Omental fat pad (tissue), 4 donors: Measurements from ENCODE around the gene TLCD3B. TPM values are rescaled to one million over a fixed set of nuclear protein-coding genes. Genes with fewer than 3 reads are reported as not detected.

Experiments
- ATAC-seq: fragments of 150-250 bp; one replicate; pipeline ENCODE4 v1.9.1; 2016; ENCODE audit warnings: mild to moderate bottlenecking, moderate library complexity; ENCODE audit not compliant: low FRiP score
- DNase-seq: peaks from one replicate; pipeline ENCODE4 v3.0.0-alpha.2; 2019; ENCODE audit warnings: low spot score
- CTCF ChIP-seq, 3 donors: fragments of 450-650 bp; IDR thresholded peaks; one replicate each; pipeline ENCODE4 v1.5.1; 2016 to 2017; ENCODE audit warnings: antibody characterized with exemption in 3 of 3, mild to moderate bottlenecking in 3 of 3, moderate library complexity in 2 of 3
- total RNA-seq, 4 donors: library from RNA; depleted of rRNA; stranded (reverse); fragments of >200 nt; gene quantifications; one replicate each; pipeline ENCODE4 v1.1.0, GENCODE V29; 2016

TLCD3B gene
- total RNA-seq, 4 donors from 2014 or later: not detected

DNA sequence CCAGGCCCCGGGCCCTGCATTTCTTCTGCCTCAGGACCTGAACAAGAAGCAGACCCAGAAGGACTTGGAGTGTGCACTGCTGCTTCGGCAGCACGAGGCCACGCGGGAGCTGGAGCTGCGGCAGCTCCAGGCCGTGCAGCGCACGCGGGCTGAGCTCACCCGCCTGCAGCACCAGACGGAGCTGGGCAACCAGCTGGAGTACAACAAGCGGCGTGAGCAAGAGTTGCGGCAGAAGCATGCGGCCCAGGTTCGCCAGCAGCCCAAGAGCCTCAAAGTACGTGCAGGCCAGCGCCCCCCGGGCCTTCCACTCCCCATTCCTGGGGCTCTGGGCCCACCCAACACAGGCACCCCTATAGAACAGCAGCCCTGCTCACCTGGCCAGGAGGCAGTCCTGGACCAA is 44.8 kb downstream of the TLCD3B start:
- DNase-seq (no peak), ATAC-seq (no peak)
- TF ChIP-seq CTCF (IDR thresholded peaks at IDR 0.05): no peak

DNA sequence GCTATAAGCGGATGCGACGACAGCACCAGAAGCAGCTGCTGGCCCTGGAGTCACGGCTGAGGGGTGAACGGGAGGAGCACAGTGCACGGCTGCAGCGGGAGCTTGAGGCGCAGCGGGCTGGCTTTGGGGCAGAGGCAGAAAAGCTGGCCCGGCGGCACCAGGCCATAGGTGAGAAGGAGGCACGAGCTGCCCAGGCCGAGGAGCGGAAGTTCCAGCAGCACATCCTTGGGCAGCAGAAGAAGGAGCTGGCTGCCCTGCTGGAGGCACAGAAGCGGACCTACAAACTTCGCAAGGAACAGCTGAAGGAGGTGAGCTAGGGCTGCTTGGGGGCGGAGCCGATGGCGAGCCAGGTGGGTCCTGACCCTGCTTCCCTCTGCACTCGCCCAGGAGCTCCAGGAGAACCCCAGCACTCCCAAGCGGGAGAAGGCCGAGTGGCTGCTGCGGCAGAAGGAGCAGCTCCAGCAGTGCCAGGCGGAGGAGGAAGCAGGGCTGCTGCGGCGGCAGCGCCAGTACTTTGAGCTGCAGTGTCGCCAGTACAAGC is 45.7 kb downstream of the TLCD3B start:
- TF ChIP-seq CTCF (IDR thresholded peaks at IDR 0.05): no peak
- DNase-seq (no peak), ATAC-seq (no peak)

- ATAC-seq (no peak), DNase-seq (no peak)
- no peak for TF ChIP-seq CTCF (IDR thresholded peaks at IDR 0.05)
These were observed 46.3 kb downstream of the TLCD3B start for GRCh38 chr16:29984764-29985147.

DNA sequence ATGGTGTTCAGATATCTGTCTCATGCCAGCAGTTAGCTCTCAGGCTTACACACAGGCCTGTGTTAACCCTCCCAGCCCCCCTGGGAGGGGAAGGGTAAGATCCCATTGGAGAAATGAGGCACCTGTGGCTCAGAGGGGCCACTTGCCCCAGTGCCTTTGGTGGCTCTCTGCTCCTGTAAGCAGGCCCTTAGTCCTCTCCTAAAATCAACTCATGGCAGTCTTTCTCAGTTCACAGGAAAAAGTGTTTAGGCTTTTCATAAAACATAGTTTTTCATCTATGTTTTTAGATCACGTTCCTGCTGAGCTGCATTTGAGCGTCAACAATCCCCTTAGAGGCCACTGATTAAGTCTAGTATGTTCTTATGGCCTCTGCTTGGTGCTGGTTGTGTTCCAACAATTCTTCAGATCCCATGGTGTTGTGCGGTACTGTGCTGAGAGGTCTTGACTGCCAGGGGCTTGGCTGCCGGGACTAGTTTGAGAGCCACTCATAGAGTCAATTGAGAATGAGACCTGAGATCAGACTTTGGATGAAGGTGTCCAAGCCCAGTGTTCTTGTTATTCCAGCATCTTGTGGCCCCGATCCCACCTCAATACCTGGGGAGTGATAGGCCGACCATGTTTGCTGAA is 46.8 kb downstream of the TLCD3B start:
- DNase-seq: no peak
- no peak for ATAC-seq

DNA sequence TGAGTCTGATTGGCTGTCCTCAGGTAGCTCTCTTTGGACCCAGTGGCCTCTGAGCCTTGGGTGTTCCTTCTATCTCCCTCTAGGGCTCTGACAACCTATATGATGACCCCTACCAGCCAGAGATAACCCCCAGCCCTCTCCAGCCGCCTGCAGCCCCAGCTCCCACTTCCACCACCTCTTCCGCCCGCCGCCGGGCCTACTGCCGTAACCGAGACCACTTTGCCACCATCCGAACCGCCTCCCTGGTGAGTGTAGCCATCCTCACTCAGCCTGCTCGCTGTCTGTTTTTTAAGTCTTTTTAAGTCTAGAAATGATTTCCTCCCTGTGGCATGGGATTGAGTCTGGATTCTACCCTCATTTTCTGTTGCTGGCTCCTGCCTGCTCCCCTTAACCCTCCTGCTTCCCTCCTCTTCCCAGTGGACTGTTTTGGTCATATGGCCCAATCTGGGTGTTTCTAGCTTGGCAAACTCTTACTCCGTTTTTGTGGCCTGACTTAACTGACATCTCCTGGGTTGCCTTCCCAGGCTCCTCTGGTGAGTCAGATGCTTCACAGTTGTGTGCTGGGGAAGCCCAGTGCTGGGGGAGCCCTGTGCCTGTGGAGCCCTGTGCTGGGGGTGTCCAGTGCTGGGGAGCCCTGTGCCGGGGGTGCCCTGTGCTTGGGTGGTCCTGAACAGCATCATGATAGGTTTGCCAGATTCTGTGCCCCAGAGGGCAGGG is 47.5 kb downstream of the TLCD3B start:
- no peak for DNase-seq
- TF ChIP-seq CTCF (IDR thresholded peaks at IDR 0.05): no peak
- ATAC-seq: no peak

More for the DNA sequence above, 46.8 kb downstream of the TLCD3B start:
- TF ChIP-seq CTCF (IDR thresholded peaks at IDR 0.05): no peak

- no peak for ATAC-seq
- no peak for DNase-seq
- TF ChIP-seq CTCF (IDR thresholded peaks at IDR 0.05): no peak
These were observed 48.3 kb downstream of the TLCD3B start for GRCh38 chr16:29982560-29983419.
